OCI-LY7 (cell line): Measurements from ENCODE around the gene LIMS1.

Experiments
- EZH2phosphoT487 ChIP-seq: fragments of 200-600 bp; sonication (generic); IDR thresholded peaks from 2 replicates; pipeline ENCODE4 v1.6.1; 2018; ENCODE audit warnings: low read depth, borderline replicate concordance, mild to moderate bottlenecking, mixed run types, antibody characterized with exemption, low read length, moderate library complexity, mixed read lengths
- TF ChIP-seq, protein P1 (sequence below): fragments of 200-600 bp; sonication (generic); conservative IDR thresholded peaks from 2 replicates; pipeline ENCODE4 v1.5.1; 2014; ENCODE audit warnings: mild to moderate bottlenecking, antibody characterized with exemption, low read length, moderate library complexity, mixed read lengths

DNA sequence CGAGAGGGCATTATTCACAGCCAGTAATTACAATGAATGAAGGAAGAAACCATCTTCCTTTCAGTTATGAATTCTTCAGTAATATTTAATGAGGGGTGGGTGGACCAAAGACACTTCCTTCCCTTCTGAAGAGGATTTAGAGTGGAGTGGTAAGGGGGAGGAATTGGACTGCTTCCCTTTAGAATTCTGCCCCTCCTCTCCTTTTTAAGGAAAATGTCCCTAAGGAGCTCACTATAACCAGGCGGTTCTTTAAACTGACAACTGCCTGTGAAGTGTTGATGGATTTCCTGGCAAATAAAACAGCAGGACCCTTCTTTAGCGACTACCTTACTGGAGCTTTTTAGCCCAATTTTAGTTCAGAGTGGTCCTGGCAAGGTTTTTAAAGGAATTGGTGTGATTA lies 86.4 kb downstream of the LIMS1 start:
- no peak for TF ChIP-seq EZH2phosphoT487
- TF ChIP-seq, protein P1, sequence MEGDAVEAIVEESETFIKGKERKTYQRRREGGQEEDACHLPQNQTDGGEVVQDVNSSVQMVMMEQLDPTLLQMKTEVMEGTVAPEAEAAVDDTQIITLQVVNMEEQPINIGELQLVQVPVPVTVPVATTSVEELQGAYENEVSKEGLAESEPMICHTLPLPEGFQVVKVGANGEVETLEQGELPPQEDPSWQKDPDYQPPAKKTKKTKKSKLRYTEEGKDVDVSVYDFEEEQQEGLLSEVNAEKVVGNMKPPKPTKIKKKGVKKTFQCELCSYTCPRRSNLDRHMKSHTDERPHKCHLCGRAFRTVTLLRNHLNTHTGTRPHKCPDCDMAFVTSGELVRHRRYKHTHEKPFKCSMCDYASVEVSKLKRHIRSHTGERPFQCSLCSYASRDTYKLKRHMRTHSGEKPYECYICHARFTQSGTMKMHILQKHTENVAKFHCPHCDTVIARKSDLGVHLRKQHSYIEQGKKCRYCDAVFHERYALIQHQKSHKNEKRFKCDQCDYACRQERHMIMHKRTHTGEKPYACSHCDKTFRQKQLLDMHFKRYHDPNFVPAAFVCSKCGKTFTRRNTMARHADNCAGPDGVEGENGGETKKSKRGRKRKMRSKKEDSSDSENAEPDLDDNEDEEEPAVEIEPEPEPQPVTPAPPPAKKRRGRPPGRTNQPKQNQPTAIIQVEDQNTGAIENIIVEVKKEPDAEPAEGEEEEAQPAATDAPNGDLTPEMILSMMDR, result no peak
